ENCODE results near the gene L1TD1. TPM values are rescaled to one million over a fixed set of nuclear protein-coding genes. Genes with fewer than 3 reads are reported as not detected.
A peak's percentile ranks its signal among the peaks of the same experiment; 100 is the strongest.
"Not testable (repeated sequence)": the region's sequence is repeated elsewhere in the genome, so short reads cannot be mapped to it uniquely, and the experiment has no call there.

Gene L1TD1
- 0.08 TPM for total RNA-seq
- long read RNA-seq, result 0 reads

GRCh38 chr1:62194651-62195544 lies at the start of gene L1TD1:
Gene L1TD1 (plus strand): TSS chr1:62194849. CDS start chr1:62206629, 11,780 bp downstream.
- peaks cover 8% of the 10 kb centered on the region for H3K4me1 ChIP-seq
- H3K27ac ChIP-seq (replicated peaks), result no peak within 1 kb of the TSS
- no peaks in the 10 kb centered on the region for H3K36me3 ChIP-seq
- H3K9me3 ChIP-seq (replicated peaks), result no peaks in the 10 kb centered on the region
- H3K27me3 ChIP-seq (ENCODE audit: low read depth), result peaks cover 45% of the 10 kb centered on the region
- DNase-seq, result no peak
- no peak for TF ChIP-seq CTCF (IDR thresholded peaks at IDR 0.05; ENCODE audit: borderline replicate concordance)
- H3K4me3 ChIP-seq, result no peak within 1 kb of the TSS
- intact Hi-C loops (cut with micrococcal nuclease), result no loop called here

- H3K4me3 ChIP-seq, result no peak overlapping the region
- intact Hi-C loops (cut with micrococcal nuclease), result no loop called here
- H3K4me1 ChIP-seq, result no peaks in the 10 kb centered on the region
- H3K27me3 ChIP-seq (ENCODE audit: low read depth), result no peaks in the 10 kb centered on the region
- no peaks in the 10 kb centered on the region for H3K9me3 ChIP-seq (replicated peaks)
- H3K27ac ChIP-seq (replicated peaks), result no peak overlapping the region
- no peaks in the 10 kb centered on the region for H3K36me3 ChIP-seq
- TF ChIP-seq CTCF (IDR thresholded peaks at IDR 0.05; ENCODE audit: borderline replicate concordance), result no peak
- no peak for DNase-seq
Measured at GRCh38 chr1:62159940-62160348, 34.7 kb upstream of the L1TD1 start.

- Histone ChIP-seq H3K27me3 (ENCODE audit: low read depth) (no peaks in the 10 kb centered on the region), H3K4me3 (no peak overlapping the region), H3K27ac (replicated peaks) (no peak overlapping the region), H3K36me3 (no peaks in the 10 kb centered on the region), H3K4me1 (no peaks in the 10 kb centered on the region), H3K9me3 (replicated peaks) (no peaks in the 10 kb centered on the region)
- DNase-seq, result no peak
- intact Hi-C loops (cut with micrococcal nuclease), result no loop called here
- no peak for TF ChIP-seq CTCF (IDR thresholded peaks at IDR 0.05; ENCODE audit: borderline replicate concordance)
Measured at GRCh38 chr1:62161711-62162110, 32.9 kb upstream of the L1TD1 start.

- H3K4me1 ChIP-seq; H3K4me3 ChIP-seq; H3K27ac ChIP-seq (replicated peaks); H3K36me3 ChIP-seq; H3K27me3 ChIP-seq (ENCODE audit: low read depth); DNase-seq; intact Hi-C loops (cut with micrococcal nuclease); H3K9me3 ChIP-seq (replicated peaks): not testable (repeated sequence)
Measured at GRCh38 chr1:62170380-62170779, 24.3 kb upstream of the L1TD1 start.

- Histone ChIP-seq H3K27ac (replicated peaks) (no peak overlapping the region), H3K36me3 (no peaks in the 10 kb centered on the region), H3K4me1 (peaks cover 8% of the 10 kb centered on the region), H3K9me3 (replicated peaks) (no peaks in the 10 kb centered on the region), H3K4me3 (no peak overlapping the region), H3K27me3 (ENCODE audit: low read depth) (peaks cover 5% of the 10 kb centered on the region)
- intact Hi-C loops (cut with micrococcal nuclease), result loop anchor here (2.0 kb wide), 1 partner anchor 231 kb away; no protein-coding TSS in a partner anchor
- no peak for DNase-seq
- peak; percentile 82 for TF ChIP-seq CTCF (IDR thresholded peaks at IDR 0.05; ENCODE audit: borderline replicate concordance)
Measured at GRCh38 chr1:62175568-62176179, 19.0 kb upstream of the L1TD1 start.

Measured in left ventricle myocardium inferior (tissue), 1 donor.